Smooth muscle cell (in vitro differentiated cells): Measurements from ENCODE around the gene OTOGL. TPM values are rescaled to one million over a fixed set of nuclear protein-coding genes. Genes with fewer than 3 reads are reported as not detected.

Source experiments
- DNase-seq: peaks from one replicate; lab custom pipeline; 2025; ENCODE audit not compliant: unreplicated experiment; lab: John Stamatoyannopoulos, UW
- H2AFZ ChIP-seq: fragments of 200-600 bp; sonication (generic); 2 replicates; pipeline ENCODE4 v1.6.0; 2016; ENCODE audit warnings: antibody characterized with exemption, low read depth, mild to moderate bottlenecking
- H3F3A ChIP-seq: fragments of 200-600 bp; sonication (generic); 2 replicates; pipeline ENCODE4 v1.6.0; 2017; ENCODE audit warnings: antibody characterized with exemption, low read depth
- H3K27ac ChIP-seq: fragments of 200-600 bp; sonication (generic); 2 replicates; pipeline ENCODE4 v1.5.1; 2016; ENCODE audit warnings: low read depth, mild to moderate bottlenecking
- H3K27me3 ChIP-seq: fragments of 200-600 bp; sonication (generic); 2 replicates; pipeline ENCODE4 v1.6.1; 2016; ENCODE audit warnings: low read depth, mild to moderate bottlenecking
- H3K36me3 ChIP-seq: fragments of 200-600 bp; sonication (generic); 2 replicates; pipeline ENCODE4 v1.5.1; 2016; ENCODE audit warnings: low read depth
- H3K4me1 ChIP-seq: fragments of 200-600 bp; sonication (generic); 2 replicates; pipeline ENCODE4 v1.5.1; 2016; ENCODE audit warnings: low read depth
- H3K4me2 ChIP-seq: fragments of 200-600 bp; sonication (generic); 2 replicates; pipeline ENCODE4 v1.6.0; 2016; ENCODE audit warnings: mild to moderate bottlenecking
- H3K4me3 ChIP-seq: fragments of 200-600 bp; sonication (generic); 2 replicates; pipeline ENCODE4 v1.5.1; 2016; ENCODE audit warnings: mild to moderate bottlenecking
- H3K79me2 ChIP-seq: fragments of 200-600 bp; sonication (generic); 2 replicates; pipeline ENCODE4 v1.6.0; 2016; ENCODE audit warnings: low read depth, mild to moderate bottlenecking
- H3K9ac ChIP-seq: fragments of 200-600 bp; sonication (generic); 2 replicates; pipeline ENCODE4 v1.6.0; 2016; ENCODE audit warnings: low read depth
- H3K9me3 ChIP-seq: fragments of 200-600 bp; sonication (generic); replicated peaks from 2 replicates; pipeline ENCODE4 v1.5.1; 2016; ENCODE audit warnings: low read depth
- H4K20me1 ChIP-seq: fragments of 200-600 bp; sonication (generic); 2 replicates; pipeline ENCODE4 v1.6.0; 2016; ENCODE audit warnings: low read depth
- WGBS: methylation state at CpG from one replicate; pipeline ENCODE4 v1.1.7; 2016; ENCODE audit warnings: low lambda C conversion rate; 5-methylcytosine and 5-hydroxymethylcytosine counted together
- polyA plus RNA-seq: library from polyadenylated mRNA; unstranded; fragments of >200 nt; fragmentation: Nextera tagmentation; extraction: Ambion mirVana; gene quantifications from 2 replicates; pipeline ENCODE4 v1.2.1, GENCODE V29; 2016
- total RNA-seq: library from RNA; depleted of rRNA; stranded (reverse); fragments of >200 nt; gene quantifications from 2 replicates; pipeline ENCODE4 v1.2.3, GENCODE V29; 2014
- TF ChIP-seq, protein P1 (sequence below): fragments of 200-600 bp; sonication (generic); IDR thresholded peaks from 2 replicates; pipeline ENCODE4 v1.5.1; 2017; ENCODE audit warnings: borderline replicate concordance, mild to moderate bottlenecking, antibody characterized with exemption; ENCODE audit not compliant: insufficient read depth, poor library complexity, severe bottlenecking

OTOGL gene
- total and polyA plus RNA-seq, 2 experiments from 2014 or later: 0.09 TPM; not detected in 1

DNA sequence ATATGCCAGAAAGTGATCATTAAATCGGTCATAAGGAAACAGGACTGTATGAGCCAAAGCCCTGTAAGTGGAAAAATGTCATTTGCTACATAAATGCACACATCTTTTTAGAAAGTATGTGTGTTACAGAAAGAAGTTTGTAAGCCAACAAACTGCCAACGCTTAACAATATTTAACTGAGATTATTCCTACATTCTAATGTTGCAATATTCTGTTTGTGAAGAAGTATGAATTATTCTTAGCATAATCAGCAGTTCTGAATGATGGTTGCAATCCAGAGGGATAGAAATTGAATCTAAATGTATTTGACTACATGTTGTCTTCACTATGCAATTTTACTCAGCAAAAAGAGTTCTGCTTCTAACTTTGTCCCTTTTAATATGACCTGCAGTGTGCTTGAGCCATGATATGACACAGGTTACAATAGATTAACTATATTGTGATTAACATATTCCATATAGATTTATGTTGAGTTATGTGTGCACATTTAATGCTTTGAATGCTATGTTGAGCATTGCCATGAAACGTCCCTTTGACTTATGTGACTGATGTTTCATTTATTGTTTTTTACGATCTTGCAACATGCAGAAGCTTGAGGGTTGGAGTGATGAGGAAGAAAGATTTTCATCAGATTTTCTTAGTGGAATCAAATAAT, 277.9 kb downstream of the OTOGL start:
- H3K36me3 ChIP-seq: no peaks in the 10 kb centered on the region
- H3K27ac ChIP-seq: no peak overlapping the region
- H3K4me3 ChIP-seq: no peak overlapping the region
- H3K4me2 ChIP-seq: no peak overlapping the region
- H4K20me1 ChIP-seq: no peaks in the 10 kb centered on the region
- no peaks in the 10 kb centered on the region for H3K9me3 ChIP-seq
- H3K27me3 ChIP-seq: no peaks in the 10 kb centered on the region
- H3F3A ChIP-seq: no peaks in the 10 kb centered on the region
- TF ChIP-seq, protein P1, sequence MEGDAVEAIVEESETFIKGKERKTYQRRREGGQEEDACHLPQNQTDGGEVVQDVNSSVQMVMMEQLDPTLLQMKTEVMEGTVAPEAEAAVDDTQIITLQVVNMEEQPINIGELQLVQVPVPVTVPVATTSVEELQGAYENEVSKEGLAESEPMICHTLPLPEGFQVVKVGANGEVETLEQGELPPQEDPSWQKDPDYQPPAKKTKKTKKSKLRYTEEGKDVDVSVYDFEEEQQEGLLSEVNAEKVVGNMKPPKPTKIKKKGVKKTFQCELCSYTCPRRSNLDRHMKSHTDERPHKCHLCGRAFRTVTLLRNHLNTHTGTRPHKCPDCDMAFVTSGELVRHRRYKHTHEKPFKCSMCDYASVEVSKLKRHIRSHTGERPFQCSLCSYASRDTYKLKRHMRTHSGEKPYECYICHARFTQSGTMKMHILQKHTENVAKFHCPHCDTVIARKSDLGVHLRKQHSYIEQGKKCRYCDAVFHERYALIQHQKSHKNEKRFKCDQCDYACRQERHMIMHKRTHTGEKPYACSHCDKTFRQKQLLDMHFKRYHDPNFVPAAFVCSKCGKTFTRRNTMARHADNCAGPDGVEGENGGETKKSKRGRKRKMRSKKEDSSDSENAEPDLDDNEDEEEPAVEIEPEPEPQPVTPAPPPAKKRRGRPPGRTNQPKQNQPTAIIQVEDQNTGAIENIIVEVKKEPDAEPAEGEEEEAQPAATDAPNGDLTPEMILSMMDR: no peak
- H3K9ac ChIP-seq: no peak overlapping the region
- H2AFZ ChIP-seq: no peak overlapping the region
- 89% methylated on average over 4 of the region's 4 CpGs for whole genome bisulfite sequencing
- DNase-seq: no peak
- H3K4me1 ChIP-seq: no peaks in the 10 kb centered on the region
- H3K79me2 ChIP-seq: no peaks in the 10 kb centered on the region

DNA sequence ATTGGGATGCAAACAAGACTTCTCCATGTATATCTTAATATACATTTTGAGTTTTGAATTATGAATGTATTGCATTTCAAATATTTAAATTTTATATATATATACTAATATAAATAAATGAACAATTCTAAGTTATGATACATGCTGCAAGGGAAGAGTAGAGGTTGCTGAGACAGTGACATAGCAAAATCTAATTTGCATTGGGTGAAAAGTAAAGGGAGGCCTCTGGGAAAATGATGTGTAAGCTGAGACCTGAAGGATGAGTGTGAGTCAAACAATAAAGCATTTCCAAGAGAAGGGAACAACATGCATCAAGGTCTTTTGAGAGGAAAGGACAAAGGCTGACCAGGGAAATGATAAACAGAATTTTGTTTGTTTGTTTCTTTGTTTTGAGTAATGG, 281.8 kb downstream of the OTOGL start:
- Histone ChIP-seq H3F3A (no peaks in the 10 kb centered on the region), H3K27ac (no peak overlapping the region), H3K9me3 (no peaks in the 10 kb centered on the region), H3K79me2 (no peaks in the 10 kb centered on the region), H4K20me1 (no peaks in the 10 kb centered on the region), H3K4me1 (no peaks in the 10 kb centered on the region), H3K27me3 (no peaks in the 10 kb centered on the region), H3K36me3 (no peaks in the 10 kb centered on the region), H2AFZ (no peak overlapping the region), H3K4me3 (no peak overlapping the region), H3K4me2 (no peak overlapping the region), H3K9ac (no peak overlapping the region)
- TF ChIP-seq, protein P1: no peak
- no peak for DNase-seq

DNA sequence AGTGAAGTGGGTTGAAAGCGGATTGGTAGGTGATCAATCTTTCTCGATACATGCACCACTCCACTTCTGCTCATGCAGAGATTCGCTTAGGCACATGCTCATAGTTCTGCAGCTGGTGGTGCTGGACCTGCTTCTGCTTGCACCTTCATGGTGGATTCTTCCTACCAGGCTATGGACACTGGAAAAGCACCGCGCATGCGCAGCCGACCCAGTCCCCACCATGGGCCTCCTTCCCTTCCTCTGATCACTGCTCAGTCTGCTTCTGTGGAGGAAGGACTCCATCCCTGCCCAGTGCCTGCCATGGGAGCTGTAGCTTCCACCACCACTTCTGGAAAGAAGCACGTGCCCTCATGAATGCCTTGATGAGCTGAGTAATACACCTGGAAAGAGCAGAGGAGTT, 282.9 kb downstream of the OTOGL start:
- no peak for DNase-seq
- H3K4me1 ChIP-seq: no peaks in the 10 kb centered on the region
- no peaks in the 10 kb centered on the region for H3F3A ChIP-seq
- no peaks in the 10 kb centered on the region for H3K36me3 ChIP-seq
- TF ChIP-seq, protein P1: no peak
- H3K4me3 ChIP-seq: no peak overlapping the region
- H3K9me3 ChIP-seq: no peaks in the 10 kb centered on the region
- H3K4me2 ChIP-seq: no peak overlapping the region
- H4K20me1 ChIP-seq: no peaks in the 10 kb centered on the region
- H3K27me3 ChIP-seq: no peaks in the 10 kb centered on the region
- H3K9ac ChIP-seq: no peak overlapping the region
- no peak overlapping the region for H2AFZ ChIP-seq
- no peaks in the 10 kb centered on the region for H3K79me2 ChIP-seq
- no peak overlapping the region for H3K27ac ChIP-seq
- 92% methylated on average over 8 of the region's 8 CpGs for WGBS

DNA sequence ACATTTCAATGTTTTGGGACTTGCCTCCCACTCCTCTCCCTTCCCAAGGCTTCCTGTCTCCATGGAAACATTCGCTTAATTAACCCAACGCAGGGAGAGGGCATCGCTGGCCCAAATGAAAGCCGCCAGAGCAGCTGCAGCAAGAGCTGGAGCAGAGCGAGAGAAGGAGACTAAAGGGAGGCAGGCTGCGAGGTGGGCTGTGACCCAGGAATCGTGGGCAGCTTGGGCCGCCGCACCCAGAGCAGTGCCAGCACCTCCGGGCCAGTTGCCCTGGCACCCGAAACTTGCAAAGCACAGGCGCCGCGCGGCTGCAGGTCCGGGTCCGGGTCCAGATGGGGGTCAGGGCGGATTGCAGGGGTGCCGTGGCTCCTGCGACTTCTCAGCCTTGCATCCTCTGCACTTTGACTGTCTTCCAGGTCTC, 301.2 kb downstream of the OTOGL start:
- Histone ChIP-seq H3K79me2 (no peaks in the 10 kb centered on the region), H2AFZ (no peak overlapping the region), H3K9me3 (no peaks in the 10 kb centered on the region), H3K27ac (no peak overlapping the region), H3K4me1 (no peaks in the 10 kb centered on the region), H3K4me2 (no peak overlapping the region), H3K4me3 (no peak overlapping the region), H3K36me3 (no peaks in the 10 kb centered on the region), H4K20me1 (no peaks in the 10 kb centered on the region), H3K27me3 (no peaks in the 10 kb centered on the region), H3F3A (no peaks in the 10 kb centered on the region), H3K9ac (no peak overlapping the region)
- no peak for DNase-seq
- WGBS: 83% methylated on average over 20 of the region's 20 CpGs
- TF ChIP-seq, protein P1: no peak
